RKO (cell line): Measurements from ENCODE around the gene ZFP64.

ENCODE experiments used
- DNase-seq: peaks from one replicate; pipeline ENCODE4 v3.0.0-alpha.2; 2016; ENCODE audit warnings: low spot score

The ZFP64 gene

GRCh38 chr20:52104546-52105441 is 86.8 kb downstream of the ZFP64 start:
- DNase-seq = no peak

- DNase-seq = no peak
Measured at GRCh38 chr20:52103913-52104545, 87.5 kb downstream of the ZFP64 start.

DNA sequence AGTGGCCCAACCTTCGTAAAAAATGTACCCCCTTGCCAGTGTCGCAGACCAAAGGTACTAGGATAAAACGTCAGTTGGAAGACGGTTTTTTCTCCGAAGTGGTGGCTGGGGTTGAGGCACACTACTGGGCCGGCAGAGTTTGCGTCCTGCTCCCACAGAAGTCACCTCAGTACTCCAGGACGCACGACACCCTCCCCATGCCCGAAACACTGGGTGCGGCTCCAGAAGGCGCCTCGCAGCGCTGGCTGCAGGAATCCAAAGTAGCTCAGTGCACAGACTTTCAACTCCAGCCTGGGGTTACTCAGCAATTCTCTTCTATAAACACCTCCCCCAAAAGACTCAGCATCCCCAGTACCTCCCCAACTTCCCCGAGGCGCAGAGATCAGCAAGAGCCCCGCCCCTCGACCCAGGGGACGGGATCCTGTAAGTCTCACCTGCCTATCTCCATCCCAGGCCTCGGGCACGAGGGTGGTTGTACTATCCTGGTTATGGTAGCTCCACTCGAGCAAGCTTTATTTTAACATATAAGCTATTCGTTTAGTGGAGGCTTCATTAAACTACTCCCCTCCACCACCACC is 88.2 kb downstream of the ZFP64 start:
- no peak for DNase-seq

DNA sequence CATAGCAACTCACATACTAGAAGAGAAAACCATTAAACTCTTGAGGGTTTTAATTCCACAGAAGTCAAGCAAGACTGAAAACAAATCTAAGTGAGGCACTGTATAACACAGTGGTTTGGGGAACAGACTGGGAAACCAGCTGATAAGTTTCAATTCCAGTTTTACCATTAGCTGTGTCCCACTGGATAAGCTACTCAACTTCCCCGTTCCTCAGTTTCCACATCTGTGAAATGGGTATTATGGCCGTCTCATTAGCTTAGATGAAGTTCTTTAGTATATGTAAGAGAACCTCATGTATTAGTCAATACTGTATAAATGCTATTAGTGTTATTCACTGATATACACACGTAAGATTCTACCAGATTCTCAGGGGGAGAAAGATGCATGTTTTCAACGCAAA is 89.0 kb downstream of the ZFP64 start:
- DNase-seq = no peak

DNA sequence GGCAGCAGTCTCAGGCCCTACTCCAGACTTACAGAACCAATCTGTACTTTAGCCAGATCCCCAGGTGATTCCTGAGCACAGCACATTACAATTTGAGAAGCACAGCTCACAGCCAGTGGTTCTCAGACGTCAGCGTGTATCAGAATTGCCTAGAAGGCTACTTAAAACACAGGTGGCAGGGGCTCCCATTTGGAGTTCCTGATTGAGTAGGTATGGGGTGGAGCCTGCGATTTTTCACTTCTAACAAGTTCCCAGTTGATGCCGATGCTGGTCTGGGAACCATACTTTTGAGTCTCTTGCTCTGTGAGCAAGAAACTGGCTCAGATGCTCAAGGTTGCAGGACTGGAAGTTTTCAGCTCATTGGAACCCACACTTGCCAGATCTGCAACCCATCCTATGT is 89.5 kb downstream of the ZFP64 start:
- no peak for DNase-seq
